AG10803 (cell line): ENCODE data around the gene TTLL11.

Experiments used
- DNase-seq: peaks from one replicate; pipeline ENCODE4 v3.0.0; 2010; ENCODE audit warnings: low read depth
- H3K4me3 ChIP-seq: 2 replicates; pipeline ENCODE4 v1.5.1; 2011; ENCODE audit warnings: mild to moderate bottlenecking, low read length, control low read depth
- TF ChIP-seq, protein P1 (sequence below): conservative IDR thresholded peaks from 2 replicates; pipeline ENCODE4 v1.5.1; 2011; ENCODE audit warnings: mild to moderate bottlenecking, low read length, control low read depth, inconsistent platforms

TTLL11 gene

DNA sequence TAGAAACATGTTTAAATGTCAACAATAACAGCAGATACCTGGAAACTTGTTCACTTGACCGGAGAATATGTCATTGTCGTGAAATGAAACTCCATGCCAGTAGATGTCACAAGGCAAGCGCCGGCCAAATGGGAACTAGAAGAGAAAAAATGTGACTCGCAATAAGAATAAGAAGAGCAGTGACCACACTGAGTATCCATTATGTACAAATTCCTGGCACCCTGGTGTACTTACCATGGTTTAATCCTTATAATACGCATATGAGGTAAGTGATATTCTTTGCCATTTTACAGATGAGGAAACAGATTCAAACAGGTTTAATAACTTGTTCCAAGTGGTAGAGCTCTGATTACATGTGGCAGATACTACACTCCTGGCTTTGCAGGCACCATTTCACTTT is 53.9 kb downstream of the TTLL11 start:
- DNase-seq = no peak
- no peak overlapping the region for H3K4me3 ChIP-seq
- TF ChIP-seq, protein P1, sequence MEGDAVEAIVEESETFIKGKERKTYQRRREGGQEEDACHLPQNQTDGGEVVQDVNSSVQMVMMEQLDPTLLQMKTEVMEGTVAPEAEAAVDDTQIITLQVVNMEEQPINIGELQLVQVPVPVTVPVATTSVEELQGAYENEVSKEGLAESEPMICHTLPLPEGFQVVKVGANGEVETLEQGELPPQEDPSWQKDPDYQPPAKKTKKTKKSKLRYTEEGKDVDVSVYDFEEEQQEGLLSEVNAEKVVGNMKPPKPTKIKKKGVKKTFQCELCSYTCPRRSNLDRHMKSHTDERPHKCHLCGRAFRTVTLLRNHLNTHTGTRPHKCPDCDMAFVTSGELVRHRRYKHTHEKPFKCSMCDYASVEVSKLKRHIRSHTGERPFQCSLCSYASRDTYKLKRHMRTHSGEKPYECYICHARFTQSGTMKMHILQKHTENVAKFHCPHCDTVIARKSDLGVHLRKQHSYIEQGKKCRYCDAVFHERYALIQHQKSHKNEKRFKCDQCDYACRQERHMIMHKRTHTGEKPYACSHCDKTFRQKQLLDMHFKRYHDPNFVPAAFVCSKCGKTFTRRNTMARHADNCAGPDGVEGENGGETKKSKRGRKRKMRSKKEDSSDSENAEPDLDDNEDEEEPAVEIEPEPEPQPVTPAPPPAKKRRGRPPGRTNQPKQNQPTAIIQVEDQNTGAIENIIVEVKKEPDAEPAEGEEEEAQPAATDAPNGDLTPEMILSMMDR = no peak

DNA sequence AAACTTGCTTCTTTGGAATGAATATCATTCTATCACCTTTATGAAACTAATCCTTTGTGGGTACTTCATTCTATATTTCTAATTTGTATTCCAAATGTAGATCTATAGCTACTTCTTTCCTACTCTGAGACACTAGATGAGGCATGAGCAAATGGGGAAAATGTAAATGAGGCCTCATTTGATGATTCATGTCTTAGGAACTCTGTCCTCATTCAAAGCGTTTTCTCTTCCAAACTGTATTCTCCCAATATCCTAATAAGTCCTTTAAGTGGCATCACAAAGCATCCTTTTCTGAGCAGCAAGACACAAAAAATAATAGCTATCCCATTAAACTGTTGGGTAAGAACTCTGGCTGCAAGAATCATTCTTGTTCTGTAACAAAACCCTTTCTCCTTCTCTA is 56.1 kb downstream of the TTLL11 start:
- TF ChIP-seq, protein P1 = no peak
- DNase-seq = peak; percentile 66
- H3K4me3 ChIP-seq = no peak overlapping the region

DNA sequence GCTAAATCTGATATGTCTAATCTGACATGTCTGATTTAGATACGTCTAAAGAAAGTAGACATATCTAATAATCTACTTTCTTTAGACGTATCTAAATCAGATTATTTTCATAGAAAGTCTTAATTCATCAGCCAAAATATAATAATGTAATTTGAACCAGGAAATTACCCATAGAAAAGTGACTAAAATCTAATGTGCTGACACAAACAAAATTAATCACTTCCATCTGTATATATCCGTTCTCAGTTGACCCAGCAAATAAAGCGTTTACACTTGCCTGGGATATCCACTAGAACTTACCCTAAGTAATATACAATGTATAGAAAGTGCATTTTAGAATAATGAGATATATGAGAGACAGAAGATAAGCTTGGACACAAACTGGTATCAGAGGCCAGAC is 56.7 kb downstream of the TTLL11 start:
- TF ChIP-seq, protein P1 = no peak
- H3K4me3 ChIP-seq = no peak overlapping the region
- DNase-seq = no peak

- H3K4me3 ChIP-seq = no peak overlapping the region
- no peak for DNase-seq
- TF ChIP-seq, protein P1 = no peak
Observed at GRCh38 chr9:122033775-122034373, 59.2 kb downstream of the TTLL11 start.

DNA sequence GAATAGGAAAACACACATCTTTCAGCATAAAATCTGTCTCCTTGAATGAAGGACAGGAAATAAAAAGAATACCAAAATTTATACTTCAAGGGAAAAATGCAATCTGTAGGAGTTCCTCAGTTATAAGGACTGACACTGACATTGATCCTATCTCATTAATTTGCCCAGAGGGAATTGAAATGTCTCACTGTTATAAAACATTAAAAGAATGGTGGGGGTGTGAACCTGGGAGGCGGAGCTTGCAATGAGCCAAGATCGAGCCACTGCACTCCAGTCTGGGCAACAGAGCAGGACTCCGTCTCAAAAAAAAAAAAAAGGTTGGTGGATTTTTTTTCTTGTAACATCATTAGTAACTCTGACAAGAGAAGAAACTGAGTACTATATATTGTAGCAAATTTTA is 60.8 kb downstream of the TTLL11 start:
- TF ChIP-seq, protein P1 = no peak
- no peak for DNase-seq

GRCh38 chr9:122031776-122032175 is 61.3 kb downstream of the TTLL11 start:
- no peak overlapping the region for H3K4me3 ChIP-seq
- TF ChIP-seq, protein P1 = no peak
- DNase-seq = no peak

More for the DNA sequence above, 60.8 kb downstream of the TTLL11 start:
- H3K4me3 ChIP-seq = no peak overlapping the region

- no peak for DNase-seq
- no peak overlapping the region for H3K4me3 ChIP-seq
- TF ChIP-seq, protein P1 = no peak
Observed at GRCh38 chr9:122031157-122031556, 62.0 kb downstream of the TTLL11 start.
